CD4-positive, alpha-beta T cell treated with Interleukin-1 beta for 1 hour (primary cell): Measurements from ENCODE around the gene MSRB1.
"Not testable (repeated sequence)": the region's sequence is repeated elsewhere in the genome, so short reads cannot be mapped to it uniquely, and the experiment has no call there.

Source experiments
- DNase-seq, 2 donors: peaks; one replicate each; pipeline ENCODE4 v3.0.0-alpha.2; 2020 to 2022

The MSRB1 gene

GRCh38 chr16:1938316-1938715, 4.7 kb downstream of the MSRB1 start:
- peak in 1 of 2 donors; percentile 51 for DNase-seq

GRCh38 chr16:1936945-1937479, 6.0 kb downstream of the MSRB1 start:
- DNase-seq, result no peak

- DNase-seq, result no peak
Observed at GRCh38 chr16:1933097-1933661, 9.8 kb downstream of the MSRB1 start.

- no peak for DNase-seq
Observed at GRCh38 chr16:1932050-1933028, 10.7 kb downstream of the MSRB1 start.

GRCh38 chr16:1930338-1930720, 12.7 kb downstream of the MSRB1 start:
- DNase-seq, result no peak

GRCh38 chr16:1929578-1930337, 13.2 kb downstream of the MSRB1 start:
- DNase-seq, result peak; percentile 90 to 91

GRCh38 chr16:1929105-1929504, 13.9 kb downstream of the MSRB1 start:
- no peak for DNase-seq

GRCh38 chr16:1926271-1926670, 16.7 kb downstream of the MSRB1 start:
- no peak for DNase-seq

GRCh38 chr16:1924095-1924494, 18.9 kb downstream of the MSRB1 start:
- no peak for DNase-seq

- DNase-seq, result no peak
Observed at GRCh38 chr16:1923299-1924034, 19.5 kb downstream of the MSRB1 start.

- DNase-seq, result no peak
Observed at GRCh38 chr16:1922357-1922756, 20.6 kb downstream of the MSRB1 start.

GRCh38 chr16:1920727-1921171, 22.2 kb downstream of the MSRB1 start:
- DNase-seq, result no peak

- DNase-seq, result not testable (repeated sequence)
Observed at GRCh38 chr16:1920122-1920521, 22.9 kb downstream of the MSRB1 start.

- DNase-seq, result no peak
Observed at GRCh38 chr16:1919327-1919998, 23.5 kb downstream of the MSRB1 start.

- DNase-seq, result no peak
Observed at GRCh38 chr16:1918351-1919326, 24.4 kb downstream of the MSRB1 start, which contains the start of gene HS3ST6. Gene HS3ST6, minus strand, starts transcription at chr16:1918415. Its CDS starts 92 bp downstream, at chr16:1918323.

GRCh38 chr16:1917665-1918350, 25.2 kb downstream of the MSRB1 start:
- no peak for DNase-seq

- DNase-seq, result no peak
Observed at GRCh38 chr16:1917056-1917664, 25.8 kb downstream of the MSRB1 start.

- DNase-seq, result no peak
Observed at GRCh38 chr16:1916640-1916990, 26.4 kb downstream of the MSRB1 start.
